ENCODE measurements around the gene PRM3.
A peak's percentile ranks its signal among the peaks of the same experiment; 100 is the strongest.

The PRM3 gene

GRCh38 chr16:11245222-11245737 lies 28.1 kb downstream of the PRM3 start:
- DNase-seq (ENCODE audit: low read depth in 2 of 2) = no peak

GRCh38 chr16:11242658-11243057 lies 30.8 kb downstream of the PRM3 start:
- no peak for DNase-seq (ENCODE audit: low read depth in 2 of 2)

DNA sequence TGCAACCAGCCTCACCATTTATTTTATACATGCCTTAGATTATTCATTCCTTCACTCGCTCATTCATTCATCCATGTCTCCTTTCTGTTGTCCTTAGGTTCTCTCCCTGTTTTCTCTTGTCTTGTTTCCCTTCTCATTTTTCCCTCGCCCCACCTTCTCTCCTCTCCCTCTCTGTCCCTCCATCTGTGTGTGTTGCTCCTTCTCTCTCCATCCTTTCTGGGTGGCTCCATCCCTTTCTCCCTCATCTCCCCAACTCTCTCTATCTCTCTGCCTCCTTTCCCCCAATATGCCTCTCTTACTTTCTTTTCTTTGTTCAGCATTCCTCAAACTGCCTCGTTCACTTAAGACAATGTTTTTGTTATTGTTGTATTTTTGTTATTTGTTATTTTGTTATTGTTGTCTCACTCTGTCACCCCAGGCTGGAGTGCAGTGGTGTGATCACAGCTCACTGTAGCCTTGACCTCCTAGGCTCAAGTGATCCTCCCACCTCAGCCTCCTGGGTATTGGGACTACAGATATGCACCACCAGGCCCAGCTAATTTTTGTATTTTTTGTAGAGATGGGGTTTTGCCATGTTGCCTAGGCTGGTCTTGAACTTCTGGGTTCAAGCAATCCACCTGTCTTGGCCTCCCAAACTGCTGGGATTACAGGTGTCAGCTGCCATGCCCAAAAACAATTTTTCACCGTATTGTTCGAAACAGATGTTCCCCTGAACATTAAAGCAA lies 31.8 kb downstream of the PRM3 start:
- DNase-seq (ENCODE audit: low read depth in 2 of 2) = no peak

GRCh38 chr16:11240636-11241473 lies 32.6 kb downstream of the PRM3 start:
- no peak for DNase-seq (ENCODE audit: low read depth in 2 of 2)

DNA sequence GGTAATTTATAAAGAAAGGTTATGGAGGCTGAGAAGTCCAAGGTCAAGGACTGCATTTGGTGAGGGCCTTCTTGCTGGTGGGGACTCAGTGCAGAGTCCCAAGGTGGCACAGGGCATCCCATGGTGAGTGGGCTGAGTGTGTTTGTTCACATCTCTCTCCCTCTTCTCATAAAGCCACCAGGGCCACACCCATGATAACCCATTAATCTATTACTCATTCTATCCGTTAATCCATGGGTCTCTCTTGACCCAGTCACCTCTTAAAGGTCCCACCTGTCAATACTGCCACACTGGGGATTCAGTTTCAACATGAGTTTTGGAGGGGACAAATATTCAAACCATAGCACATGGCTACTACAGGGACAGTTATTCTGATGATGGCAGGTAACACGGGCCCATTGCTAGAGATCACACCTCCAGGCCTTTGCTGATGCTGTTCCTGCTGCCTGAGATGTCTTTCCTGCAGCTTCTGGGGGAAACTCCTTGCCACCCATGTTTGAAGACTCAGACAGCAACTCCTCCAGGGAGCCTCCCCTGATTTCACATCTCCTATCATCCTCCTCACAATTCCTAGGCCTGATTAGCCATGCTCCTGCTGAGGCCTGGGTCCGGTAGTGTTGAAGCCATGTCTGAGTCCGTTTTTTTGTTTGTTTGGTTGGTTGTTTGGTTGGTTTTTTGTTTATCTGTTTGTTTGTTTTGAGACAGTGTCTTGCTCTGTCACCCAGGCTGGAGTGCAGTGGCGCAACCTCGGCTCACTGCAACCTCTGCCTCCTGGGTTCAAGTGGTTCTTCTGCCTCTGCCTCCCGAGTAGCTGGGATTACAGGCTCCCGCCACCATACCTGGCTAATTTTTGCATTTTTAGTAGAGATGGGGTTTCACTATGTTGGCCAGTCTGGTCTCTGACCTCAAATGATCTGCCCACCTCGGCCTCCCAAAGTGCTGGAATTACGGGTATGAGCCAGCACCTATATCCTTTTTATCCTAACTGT lies 33.5 kb downstream of the PRM3 start:
- no peak for DNase-seq (ENCODE audit: low read depth in 2 of 2)

DNA sequence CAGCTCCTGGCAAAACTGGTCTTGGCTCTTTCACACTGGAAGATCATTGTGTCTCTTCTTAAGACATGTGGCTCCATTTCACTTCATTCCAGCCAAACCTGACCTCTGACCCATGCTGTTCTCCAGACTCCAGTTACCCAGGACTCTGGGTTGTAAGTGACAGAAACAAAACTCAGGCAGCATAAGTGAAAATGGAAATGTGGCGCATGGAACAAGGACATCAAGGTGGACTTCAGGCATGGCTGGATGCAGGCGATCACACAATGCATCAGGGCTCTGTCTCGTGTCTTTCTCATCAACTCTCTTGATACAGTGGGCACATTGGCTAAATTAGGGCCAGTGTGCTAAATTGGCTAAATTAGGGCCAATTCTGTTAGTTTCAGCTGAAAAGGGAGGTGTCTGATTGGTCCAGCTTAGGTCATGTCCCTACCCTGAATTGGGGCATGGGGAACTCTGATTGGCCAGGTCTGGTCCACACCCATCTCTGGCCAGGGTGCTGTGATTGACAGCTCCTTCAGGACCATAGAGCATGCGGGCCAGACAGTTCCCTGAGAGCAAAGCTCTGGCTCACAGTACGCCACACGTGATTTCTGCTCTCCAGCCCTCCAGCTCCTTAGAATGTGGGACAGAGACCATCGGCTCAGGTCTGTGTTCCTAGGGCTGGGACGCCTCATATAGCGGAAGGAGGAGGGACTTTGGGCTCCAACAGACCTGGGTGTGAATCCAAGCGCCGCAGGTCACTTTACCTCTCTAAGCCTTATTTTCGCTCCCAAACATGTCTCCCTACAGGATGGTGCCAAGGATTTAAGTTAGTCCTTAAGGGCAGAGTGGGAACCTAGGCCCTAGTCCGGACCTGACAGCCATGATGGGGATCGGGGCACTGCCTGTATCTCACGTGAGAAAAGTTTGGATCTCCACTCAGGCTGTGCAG lies 34.9 kb downstream of the PRM3 start:
- no peak for DNase-seq (ENCODE audit: low read depth in 2 of 2)

DNA sequence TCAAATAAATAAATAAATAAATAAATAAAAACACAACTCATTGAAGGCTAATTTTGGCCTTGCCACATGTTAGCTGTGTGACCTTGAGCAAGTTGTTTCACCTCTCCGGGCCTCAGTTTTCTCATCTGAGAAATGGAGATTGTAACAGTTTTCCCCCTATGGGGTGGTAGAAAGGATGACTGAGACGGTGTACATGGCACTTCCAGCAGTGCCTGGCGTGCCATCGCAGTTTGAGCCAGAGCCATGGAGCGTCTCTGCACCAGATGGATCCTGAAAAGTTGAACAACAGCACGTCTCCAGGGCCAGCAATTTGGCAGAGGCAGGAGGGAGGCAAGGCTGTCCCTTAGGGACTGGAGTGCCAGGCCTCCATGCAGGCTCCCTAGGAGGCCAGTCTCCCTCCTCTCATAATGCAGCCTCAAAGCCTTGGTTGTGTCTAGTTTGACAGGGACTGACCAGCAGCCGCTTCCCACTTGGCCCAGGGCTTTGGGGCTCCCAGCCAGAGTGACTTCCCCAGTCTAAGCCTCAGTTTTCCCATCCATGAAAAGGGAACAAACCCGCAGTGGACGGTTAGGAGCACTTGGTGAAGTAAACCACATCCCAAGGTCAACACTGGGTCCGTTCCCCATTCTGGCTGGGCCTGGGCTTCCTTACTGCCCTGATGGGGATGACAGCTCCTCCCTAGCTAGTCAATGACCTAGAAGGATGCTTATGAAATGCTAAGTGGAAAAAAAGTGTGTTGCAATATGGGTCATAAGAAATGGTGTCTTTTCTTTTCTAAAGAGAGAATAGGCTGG lies 36.8 kb downstream of the PRM3 start:
- no peak for DNase-seq (ENCODE audit: low read depth in 2 of 2)

GRCh38 chr16:11235703-11235991 lies 37.8 kb downstream of the PRM3 start:
- no peak for DNase-seq (ENCODE audit: low read depth in 2 of 2)

DNA sequence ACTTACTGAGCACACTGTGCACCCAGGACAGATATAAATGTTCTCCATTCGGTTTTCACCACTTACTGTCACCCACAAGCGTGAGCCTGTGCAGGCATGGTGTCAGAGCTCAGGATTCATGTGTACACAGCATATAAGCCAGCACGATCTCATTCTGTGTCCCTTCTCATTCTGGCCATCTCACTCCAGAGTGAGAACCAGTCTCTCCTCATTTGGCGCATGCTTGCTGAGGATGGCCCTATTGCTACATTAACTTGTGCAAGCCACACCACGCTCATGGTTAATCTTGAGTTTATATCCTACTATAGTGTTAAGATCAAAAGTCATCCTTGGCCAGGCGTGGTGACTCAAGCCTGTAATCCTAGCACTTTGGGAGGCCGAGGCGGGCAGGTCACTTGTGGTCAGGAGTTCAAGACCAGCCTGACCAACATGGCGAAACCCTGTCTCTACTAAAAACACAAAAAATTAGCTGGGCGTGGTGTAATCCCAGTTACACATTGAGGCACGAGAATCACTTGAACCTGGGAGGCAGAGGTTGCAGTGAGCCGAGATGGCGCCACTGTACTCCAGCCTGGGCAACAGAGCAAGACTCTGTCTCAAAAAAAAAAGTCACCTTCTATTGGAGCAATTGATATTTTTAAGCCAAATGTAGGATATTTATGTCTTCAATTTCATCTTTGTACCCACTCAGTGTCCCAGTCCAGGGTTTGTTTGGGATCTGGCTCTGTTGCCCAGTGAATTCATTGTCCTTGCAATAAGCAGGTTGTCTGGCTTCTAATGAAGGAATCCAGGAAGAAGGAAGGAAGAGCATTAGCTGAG lies 38.3 kb downstream of the PRM3 start:
- no peak for DNase-seq (ENCODE audit: low read depth in 2 of 2)

DNA sequence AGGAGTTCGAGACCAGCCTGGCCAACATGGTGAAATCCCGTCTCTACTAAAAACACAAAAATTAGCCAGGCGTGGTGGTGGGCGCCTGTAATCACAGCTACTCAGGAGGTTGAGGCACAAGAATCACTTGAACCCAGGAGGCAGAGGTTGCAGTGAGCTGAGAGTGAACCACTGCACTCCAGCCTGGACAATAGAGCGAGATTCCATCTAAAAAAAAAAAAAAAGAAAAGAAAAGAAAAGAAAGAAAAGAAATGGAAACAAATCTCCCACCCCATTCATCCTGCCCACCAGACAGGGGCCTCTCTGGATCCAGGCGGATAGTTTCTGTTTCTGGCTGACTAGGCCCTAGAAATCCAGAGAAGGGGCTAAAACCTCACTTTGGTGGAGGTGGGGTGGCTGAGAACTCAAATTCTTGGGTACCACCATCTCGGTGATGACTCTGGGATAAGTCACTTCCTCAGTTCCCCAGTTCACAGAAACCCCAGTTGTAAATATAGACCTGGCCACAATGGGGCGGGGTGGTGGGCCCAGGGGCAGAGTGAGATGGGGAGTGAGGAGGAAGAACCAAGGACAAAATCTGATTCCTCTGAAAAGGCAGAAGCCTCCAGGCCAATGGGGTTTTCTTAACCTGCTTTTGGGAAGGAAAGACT lies 39.6 kb downstream of the PRM3 start:
- peak; percentile 65 to 76 for DNase-seq (ENCODE audit: low read depth in 2 of 2)

GRCh38 chr16:11232852-11233726 lies 40.3 kb downstream of the PRM3 start:
- DNase-seq (ENCODE audit: low read depth in 2 of 2) = peak; percentile 87 to 89

DNA sequence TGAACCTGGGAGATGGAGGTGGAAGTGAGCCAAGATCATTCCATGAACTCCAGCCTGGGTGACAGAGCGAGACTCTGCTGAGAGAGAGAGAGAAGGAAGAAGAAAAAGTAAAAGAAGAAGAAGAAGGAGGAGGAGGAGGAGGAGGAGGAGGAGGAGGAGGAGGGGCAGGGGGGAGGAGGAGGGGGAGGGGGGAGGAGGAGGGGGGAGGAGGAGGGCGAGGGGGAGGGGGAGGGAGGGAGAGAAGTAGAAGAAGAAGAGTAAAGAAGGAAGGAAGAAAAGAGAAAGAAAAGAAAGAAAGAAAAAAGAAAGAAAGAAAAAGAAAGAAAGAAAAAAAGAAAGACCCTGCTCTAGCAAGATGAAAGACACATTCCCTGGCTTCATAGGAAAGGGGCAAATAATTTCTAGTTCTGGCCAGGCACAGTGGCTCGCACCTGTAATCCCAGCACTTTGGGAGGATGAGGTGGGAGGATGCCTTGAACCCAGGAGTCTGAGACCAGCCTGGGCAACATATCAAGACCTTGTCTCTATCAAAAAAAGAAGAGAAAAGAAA lies 41.1 kb downstream of the PRM3 start:
- no peak for DNase-seq (ENCODE audit: low read depth in 2 of 2)

DNA sequence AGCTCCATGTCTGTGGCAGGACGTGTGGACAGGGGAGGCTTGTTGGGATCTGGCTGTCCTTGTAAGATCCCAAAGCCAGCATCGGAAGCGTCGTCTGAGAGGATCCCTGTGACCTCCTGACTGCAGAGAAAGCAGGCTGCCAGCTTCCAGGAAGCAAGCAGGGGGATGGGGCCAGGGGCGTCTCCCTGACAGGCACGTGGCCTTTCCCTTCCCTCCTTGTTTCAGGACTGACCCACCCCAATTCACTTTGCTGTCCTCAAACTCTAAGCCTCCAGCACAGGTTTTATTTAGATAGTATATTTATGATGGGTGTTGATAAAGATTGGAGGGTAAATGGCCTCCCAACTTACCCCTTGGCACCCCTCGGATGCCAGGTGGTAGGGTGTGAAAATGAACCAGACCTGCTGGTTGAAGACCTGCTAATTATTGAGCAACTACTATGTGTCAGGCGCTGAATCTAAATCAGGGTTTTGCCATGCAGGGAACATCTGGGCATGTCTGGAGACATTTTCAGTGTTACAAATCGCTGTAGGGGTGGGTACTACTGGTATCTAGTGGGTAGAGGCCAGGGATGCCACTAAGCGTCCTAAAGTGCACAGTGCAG lies 42.0 kb downstream of the PRM3 start:
- no peak for DNase-seq (ENCODE audit: low read depth in 2 of 2)

DNA sequence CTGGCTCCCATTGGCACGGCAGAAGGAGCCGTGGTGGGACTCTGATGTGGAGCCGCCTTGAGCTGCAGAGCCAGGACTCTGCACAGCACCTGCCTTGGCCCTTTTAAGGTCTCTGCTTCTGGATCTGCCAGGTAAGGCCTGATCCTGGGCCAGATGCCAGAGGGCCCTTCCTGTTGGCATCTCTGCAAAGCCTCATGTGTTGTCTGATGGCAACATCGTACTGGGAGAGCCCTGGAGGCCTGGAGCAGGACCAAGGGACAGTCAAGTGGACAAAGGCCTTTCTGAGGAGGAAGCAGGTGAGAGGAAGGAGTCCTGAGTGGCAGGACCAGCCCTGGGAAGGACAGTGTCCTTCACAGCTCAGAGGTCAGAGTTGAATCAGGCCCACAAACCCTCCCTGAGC lies 43.5 kb downstream of the PRM3 start:
- no peak for DNase-seq (ENCODE audit: low read depth in 2 of 2)

GRCh38 chr16:11229432-11229831 lies 44.0 kb downstream of the PRM3 start:
- no peak for DNase-seq (ENCODE audit: low read depth in 2 of 2)

- no peak for DNase-seq (ENCODE audit: low read depth in 2 of 2)
These were observed 47.5 kb downstream of the PRM3 start for GRCh38 chr16:11225677-11226549.
